EL (cell line): ENCODE results near the gene AMBP.

Experiments
- DNase-seq: peaks from one replicate; pipeline ENCODE4 v3.0.0-alpha.2; 2016

AMBP gene

DNA sequence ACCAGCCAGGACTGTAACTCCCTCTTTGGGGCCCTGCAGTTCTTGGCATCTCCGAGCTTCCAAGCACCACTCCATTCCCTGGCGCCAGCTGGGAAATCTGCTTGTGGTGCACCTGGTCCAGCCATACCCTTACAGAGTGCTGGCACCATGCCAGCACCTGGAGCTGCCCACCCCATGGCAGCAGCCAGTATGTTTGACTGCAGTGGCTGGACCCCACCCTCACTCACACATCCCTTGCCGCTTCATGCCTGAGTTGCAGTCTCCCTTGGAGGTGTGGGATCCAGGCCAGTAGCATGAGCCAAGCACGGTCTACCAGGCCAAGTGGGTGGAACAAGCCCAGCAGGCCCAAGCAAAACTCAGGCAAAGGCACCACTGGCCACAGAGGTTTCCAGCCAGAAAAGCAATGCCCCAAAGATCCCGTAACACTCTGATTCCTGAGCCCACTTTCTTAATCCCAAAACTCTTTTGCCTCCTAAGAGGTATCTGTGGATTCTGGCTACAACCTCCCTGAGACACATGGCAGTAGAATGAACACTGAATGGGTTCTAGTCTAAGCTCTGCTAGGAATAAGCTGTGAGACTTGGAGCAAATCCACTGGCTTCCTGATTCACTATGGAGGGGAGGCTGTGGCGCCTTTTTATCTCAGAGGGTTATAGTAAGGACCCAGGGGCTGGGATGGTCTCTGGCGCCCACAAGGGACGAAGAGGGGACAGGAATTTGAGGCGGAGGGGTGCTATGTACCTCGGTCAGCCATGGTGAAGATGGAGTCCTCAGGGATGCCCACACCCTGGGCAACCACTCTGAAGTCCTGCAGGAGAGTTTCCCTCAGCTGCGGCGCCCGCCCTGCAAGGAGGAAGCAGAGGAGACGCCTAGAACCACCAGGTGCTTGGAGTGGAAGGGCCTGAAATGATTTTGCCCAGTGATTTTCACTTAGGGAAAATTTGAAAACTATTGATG, 5.6 kb downstream of the AMBP start:
- no peak for DNase-seq

DNA sequence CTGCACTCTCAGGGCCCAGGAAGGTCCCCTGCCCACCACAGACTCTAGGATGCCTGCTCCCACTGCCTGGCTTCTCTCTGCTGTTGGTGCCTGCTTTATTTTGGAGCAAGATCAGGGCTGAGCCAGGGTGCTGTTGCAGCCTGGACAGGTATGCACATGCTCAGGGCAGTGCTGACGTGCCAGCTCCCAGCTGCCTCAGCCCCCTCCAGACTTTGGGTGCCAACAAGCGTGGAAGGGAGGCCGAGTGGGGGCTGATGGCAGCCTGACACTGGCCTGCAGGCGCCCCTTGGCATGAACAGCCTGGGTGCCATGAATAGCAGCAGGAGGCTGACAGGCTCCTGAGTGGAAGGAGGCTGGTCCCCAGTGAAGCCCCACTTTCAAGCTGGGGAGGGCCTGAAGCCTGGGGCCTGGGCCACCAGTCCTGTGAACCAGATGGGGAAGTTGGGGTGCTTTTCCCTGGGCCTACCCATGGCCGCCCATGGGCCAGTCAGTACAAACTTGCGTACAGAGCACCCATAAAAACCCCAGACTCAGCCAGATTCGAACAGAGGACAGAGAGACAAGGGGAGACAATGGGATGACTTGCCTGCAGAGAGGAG, 6.8 kb downstream of the AMBP start:
- no peak for DNase-seq

DNA sequence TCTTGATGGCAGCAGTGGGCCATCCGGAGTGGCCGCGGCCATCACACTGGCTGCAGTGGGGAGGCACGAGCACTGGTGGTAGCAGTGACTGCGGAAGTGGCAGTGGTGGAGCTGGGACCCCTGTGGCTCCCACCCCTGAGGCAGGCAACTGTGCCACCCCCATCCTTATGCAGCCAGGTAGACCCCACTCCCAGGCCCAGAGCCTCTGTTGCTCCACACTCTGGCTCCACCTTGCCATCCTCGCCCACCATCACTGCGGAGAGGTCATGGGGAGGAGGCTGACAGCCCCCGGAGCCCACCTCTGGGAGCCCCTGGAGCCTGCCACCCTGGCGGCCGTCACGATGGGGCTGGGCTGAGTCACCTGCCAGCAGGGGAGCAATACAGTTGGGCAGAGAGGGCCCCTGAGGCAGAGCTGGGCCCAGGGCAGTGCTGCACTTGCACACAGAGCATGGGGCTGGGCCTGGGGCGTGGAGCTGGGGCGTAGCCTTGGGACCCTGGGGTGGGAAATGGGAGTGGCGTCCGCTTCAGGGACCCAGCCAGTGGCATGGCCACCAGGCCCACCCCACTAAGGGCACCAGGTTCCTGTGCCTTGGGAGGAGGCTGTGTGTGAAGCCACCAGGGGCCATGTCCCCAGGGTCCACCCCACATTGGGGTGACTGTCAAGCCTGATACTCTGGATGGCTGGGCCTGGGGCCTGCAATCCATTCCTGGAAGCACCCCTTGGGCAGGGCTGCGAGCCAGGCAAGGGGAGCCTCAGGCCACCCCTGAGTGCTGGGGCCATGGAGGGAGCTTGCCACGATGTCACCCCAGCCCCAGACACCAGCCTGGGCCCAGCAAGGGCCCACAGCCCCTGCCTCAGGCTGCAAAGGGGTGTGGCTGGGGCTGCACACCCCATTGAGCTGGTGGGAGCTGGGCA, 7.7 kb downstream of the AMBP start:
- no peak for DNase-seq

DNA sequence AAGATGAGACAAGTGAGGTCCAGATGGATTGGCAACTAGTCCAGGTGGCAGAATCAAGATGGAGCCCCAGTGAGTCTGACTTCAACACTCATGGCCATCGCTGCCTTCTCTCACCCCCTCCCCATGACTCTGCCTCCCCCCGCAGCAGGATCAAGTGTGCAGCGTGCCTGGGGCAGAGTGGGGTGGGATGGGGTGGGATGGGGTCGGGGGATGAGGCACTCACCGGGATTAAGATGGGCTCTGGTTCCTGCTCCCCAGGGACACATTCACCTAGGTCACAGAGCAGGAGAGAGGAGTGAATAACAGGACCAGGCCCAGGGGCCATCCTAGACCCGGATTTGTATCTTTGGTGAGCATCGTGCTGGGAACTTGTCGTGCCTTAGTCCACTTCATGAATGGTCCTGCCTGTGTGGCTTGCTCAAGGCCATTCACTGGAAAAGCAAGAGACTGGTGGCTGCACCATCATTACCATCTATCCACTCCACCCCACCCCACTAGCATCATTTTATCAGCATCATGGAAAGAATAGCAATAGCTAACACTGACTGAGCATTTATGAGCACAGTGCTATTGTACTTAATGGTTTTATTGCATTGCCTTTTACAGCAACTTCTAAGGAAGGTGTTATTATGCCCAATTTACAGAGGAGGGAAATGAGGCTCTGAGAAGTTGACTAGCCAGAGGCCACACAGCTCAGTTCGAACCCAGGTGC, 8.5 kb downstream of the AMBP start:
- DNase-seq, result no peak

DNA sequence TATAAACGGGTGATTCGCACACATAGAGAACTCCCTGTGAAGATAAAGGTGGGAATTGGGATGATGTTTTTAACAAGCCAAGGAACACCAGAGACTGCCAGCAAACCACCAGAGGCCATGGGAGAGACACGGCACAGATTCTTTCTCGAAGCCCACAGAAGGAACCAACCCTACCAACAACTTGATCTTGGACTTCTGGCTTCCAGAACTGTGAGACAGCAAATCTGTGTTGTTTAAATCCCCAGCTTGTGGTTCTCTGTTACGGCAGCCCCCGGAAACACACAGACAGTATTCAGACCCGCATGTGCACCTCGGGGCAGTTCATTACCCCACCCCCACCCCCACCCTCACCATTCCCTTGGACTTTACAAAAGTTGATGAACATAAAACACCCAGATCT, 12.8 kb downstream of the AMBP start:
- DNase-seq, result no peak

DNA sequence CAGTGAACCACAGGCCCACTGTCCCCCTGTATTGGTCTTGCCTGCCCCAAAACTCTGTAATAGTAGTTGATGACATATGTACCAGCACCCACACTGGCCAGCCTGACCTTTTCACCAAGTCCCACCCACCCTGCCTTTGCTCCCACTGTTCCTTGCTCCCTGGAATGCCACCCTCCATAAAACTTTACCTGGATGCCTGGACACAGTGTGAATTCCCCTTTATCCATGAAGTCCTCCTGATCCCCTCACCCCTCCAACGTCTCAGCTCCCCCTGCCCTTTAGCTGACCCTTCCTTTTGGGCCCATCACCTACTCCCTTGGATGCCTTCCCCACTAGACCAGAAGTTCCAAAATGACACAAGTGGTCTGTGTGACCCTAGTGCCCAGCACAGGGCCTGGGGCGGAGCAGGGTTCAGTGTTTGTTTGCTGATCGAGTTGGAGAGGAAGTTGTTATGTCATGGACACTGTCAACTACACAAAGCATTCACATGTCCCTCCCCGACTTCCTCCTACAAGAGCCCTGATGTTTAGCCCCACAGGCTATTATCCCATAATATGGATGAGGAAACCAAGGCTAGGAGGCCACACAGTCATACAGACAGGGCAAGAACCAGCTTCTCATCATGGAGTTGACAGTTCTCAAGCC, 16.1 kb downstream of the AMBP start:
- DNase-seq, result no peak

DNA sequence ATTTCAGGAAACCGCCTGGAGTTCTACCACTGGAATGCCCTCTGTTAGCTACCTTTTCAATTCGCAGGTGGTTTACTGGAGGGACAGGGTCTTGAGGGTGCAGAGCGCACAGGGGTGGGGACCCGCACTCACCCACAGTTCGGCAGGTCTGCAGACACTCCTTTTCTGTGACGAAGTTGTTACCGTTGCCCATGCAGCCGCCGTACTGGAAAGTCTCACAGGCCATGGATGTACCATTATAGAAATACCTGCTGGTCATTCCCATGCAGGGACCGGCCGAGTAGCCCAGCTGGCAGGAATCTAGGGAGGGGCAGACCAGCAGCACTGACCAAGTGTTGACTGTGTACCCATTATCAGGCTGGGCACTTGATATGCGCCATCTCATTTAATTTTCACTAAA, 16.8 kb downstream of the AMBP start:
- no peak for DNase-seq

DNA sequence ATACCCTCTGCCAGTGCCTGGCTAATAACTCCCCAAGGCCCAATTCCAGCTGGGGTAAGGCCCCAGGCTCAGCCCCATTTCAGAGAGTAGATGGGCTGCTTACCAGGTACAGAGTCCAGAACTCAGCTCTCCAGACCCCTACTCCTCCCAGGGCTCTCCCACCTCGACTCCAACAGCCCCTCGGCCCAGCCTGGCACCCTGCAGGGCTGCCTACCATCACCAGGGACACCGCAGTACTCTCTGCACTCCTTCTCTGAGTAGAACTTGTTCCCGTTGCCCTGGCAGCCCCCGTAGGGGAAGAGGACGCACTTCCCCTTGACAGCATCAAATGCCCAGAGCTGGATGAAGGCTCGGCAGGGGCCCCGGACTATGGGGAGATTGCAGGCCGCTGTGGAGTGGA, 17.4 kb downstream of the AMBP start:
- DNase-seq, result no peak

DNA sequence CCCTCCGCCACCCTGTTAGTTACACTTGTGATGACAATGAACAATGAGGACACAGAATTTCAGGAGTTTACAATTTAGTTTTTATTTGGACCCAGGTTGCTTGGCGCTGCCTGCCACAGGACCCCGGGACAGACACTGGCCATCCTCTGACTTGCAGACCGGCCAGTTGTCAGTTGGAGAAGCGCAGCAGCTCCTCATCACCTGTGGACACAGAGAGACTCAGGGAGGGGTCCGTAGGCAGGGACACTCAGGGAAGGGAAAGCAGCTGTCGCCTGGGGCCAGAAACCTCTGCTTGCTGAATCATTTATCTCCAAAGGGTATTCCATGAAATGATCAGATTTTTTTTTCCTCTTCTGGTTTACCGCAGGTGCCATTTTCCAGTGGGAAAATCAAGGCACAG, 18.0 kb downstream of the AMBP start:
- DNase-seq, result no peak

DNA sequence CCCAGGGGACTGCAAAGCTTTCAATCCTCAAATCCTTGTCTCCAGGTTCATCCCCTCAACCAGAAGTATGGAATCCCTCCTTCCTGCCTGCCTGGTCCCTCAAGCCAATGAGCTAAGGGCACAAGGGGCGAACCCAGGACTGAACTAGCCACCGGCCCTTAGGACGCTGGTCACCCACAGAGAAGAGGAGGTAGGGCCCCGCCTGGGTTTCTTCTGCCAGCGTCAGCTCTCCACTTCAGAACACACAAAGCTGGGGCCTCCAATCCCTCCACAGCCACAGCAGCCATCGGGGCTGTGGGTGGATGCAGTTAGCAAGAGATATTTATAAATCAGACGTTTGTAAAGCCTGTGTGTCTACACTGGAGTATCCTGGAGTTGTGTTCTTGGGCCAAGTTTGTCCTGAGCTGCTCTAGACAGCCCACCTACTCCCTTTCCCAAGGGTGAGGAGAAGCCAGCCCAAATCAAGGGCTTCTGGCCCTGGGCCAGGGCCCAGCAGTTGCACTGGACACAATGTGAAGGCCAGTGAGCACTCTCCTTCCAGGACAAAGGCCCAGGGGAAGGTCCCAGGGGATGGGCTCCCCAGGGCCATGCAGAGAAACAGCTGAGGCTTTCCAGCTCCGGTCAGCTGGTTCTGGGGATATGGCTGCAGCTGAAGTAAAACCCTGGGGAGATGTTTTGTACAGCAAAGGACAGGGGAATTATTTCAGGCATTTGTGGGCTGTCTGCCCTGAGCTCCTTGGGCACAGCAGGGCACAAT, 18.9 kb downstream of the AMBP start:
- DNase-seq, result no peak

DNA sequence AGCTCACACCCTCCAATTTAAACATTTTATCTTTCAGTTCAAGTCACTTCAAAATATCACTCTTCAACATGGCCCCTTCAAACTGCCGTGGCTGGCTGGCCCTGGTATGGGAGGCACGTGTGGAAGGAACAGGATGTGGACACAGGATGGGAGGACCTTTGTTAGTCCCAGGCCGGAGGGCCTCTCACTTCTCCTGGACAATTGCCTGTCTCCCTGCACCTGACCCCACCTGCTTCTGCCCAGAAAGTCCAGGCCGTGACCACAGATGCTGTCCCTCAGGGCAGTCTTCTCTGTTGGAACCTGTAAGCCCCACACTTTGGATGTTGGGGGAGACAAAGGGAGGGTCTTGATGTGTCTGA, 19.4 kb downstream of the AMBP start:
- DNase-seq, result no peak

DNA sequence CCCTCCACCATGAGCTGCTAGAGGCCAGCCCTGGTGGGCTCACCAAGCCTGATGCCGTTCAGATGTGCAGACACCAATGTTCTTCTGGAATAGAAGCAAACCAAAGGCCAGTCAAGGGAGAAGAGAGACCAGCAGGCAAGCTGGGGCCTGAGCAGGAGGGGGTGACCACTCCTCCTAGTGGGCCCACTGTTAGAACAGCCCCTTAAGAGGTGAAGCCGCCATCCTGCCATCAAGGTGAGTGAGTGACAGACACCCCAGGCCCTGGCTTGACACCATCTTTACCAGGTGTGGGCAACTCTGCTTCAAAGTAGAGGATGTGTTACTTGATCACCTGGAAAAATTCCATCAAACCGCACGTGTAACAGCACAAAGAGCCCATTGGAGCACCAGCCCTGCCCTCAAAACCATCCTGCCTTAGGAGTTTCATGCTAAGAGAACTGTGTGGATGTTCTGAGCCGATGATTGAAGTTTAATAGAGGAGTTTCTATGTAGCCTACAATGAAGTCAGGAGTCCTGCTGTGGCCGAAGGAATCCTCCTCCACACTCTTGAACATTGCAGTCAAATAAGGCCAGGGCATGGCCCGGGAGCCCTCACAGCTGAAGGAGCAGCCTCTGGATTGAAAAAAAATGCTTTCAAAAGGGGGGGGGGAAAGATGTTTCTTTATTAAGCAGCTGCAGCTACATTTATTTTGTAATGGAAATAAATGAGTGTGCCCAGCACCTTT, 20.8 kb downstream of the AMBP start:
- DNase-seq, result no peak

DNA sequence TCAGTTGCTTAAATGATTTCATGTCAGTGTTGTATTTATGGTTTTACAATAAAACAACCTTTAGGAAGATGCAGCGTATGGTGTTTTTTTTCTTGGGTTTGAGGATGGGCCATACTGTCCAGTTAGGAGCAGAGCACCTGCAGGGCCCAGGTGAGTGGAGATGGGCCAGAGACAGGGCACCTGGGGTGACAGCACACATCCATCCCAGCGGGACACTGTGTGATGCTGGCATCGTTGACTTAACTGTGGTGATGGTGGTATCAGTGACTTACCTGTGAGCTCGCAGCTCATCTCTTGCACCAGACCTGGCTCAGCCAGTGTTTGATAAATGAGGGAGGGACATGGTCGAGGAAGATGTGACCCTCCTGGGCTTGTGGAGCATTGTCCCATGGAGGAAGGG, 21.6 kb downstream of the AMBP start:
- DNase-seq, result no peak

DNA sequence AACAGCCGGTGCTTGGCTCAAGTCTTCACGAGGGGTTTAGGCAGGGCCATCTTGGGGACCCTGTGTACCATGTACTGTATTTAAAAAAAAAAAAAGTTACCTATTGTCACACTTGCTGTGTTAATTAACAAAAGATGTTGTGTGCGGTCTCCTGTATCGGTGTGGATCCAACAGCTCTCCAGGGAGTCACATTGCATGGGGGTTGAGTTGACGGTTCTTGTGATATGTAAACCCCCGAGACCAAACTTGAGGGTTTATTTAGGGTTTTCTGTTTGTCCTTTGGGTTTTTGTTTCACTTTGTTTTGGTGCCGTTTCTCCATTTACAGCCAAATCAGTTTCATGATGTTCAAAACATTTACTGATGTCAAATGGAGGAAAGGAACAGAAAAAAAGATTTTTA, 22.2 kb downstream of the AMBP start:
- no peak for DNase-seq

DNA sequence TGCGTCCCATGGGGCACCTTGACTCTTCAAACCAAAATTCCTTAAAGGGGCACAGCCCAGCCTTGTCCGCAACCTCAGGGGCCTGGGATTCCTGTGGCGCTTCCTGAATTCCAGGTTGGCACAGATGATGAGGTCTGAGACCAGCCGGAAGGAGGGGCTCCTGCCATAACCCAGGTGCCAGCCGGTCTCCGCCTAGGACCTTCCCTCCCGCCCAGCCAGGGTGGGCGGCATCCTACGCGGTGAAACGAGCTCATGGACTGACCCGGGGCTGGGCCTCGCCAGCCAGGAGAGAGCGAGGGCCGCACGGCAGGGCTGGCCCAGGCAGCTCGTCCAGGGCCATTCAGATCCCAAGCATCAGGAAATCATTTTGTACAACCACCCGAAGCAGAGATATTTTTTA, 23.0 kb downstream of the AMBP start:
- DNase-seq, result no peak

DNA sequence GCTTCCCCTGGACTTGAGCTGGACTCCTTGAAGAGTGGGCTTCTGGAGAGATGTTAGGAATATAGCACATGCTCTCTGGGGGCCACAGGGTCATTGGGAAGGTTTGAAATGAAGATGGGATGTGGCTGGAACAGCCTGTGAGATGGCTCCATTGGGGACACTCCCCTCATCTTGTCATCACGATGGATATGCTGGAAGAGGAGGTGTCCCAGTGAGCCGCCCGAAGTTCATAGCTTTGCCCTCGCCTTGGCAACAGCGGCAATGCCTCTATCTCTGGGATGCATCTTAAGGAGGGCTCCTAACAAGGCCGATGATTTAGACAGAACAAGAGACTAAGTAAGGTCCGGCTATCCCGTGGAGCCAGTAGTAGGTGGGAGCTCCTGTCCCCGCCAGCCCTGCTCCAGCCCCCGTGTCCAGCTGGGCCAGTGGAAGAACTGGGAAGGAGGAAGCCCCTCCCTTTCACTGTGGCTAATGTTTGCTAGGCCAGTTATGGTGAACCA, 23.9 kb downstream of the AMBP start:
- no peak for DNase-seq

DNA sequence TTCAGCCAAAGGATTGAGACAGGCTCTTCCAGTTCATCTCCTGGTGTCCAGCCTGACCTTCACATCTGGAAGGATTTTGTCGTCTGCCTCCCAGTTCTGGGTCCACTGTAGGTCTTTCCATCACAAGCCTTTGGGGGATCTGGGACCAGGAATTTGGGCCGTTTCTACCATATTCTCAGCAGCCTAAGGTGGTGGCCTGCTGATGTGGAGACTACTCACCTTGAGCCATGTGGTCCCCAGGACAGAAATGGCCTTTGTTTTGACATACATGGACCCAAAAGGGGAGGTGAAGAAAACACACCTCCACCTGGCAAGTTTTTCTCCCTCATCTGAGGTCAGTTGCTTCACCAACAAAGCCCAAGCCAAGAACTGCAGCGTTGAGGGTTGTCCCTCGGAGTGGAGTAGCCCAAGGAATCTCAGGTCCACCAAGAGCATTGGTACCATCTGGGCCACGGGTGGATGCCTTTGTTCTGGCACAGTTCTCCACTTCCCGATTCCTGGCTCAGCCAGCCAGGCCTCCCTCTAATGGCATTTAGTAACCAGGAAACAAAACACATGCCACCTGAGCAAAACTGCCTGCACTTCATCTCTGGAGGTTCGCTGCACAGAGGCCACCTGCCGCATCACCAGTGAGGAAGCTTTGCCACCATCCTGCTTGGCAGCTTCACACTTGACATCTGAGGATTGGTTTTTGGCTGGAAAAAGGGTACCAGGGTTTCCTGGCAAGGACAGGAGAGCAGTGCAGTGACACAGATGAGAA, 24.7 kb downstream of the AMBP start:
- no peak for DNase-seq

DNA sequence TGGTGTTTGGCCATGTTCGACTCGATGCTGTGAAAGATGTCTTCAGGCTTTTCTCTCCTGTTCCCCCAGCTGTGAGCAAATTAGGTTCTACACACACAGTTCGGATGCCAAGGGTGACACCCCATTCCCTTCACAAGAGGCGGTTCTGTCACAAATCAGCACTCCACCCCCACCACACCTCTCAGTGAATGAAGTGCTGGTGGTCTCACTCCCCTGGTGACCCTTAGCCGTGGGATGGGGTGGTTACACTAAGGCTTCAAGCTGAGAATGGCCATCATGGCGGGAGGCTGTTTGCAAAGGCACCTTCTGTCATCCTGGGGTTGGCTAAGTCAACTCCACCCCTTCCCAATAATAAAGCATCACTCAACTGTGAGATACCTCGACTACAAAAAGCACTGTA, 26.4 kb downstream of the AMBP start:
- DNase-seq, result no peak

DNA sequence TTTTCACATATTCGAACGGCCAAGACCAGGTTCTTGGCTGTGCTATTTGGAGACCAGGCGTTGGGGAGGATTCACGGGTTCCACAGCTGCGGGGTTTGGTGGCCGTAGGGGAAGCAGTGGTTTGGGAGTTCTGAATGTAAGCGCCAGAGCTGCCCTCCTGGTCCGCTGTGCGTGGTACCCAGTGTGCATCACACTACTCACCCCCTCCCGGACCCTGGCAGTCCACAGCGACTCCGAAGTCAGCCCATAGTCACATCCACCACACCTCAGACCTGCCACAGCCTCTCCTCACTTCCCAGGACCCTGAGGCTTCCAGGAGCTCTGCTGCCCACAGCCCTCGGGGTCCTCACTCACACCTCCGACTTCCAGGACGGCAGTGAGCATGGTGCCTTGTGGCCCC, 26.8 kb downstream of the AMBP start:
- DNase-seq, result no peak

DNA sequence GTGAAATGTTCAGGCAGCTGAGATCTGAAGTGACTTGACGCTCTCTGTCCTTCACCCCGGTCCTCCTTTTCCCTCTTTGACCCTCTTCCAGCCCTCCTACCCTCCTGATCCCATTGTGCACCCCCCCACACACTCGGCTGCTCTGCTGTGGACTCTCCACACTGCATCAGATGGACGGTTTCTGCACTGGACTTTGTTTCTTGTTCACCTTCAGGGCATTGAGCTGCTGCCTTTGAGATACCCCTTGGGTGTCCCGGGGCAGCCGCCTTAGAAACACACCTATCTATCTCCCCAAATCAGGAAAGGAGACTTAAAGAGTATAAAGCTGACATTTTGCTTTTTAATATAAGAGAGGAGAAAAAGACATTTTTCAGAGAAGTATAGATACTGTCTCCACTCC, 27.5 kb downstream of the AMBP start:
- no peak for DNase-seq
